GM18867 (cell line): ENCODE measurements around the gene PGA3.
"Not testable (repeated sequence)": the region's sequence is repeated elsewhere in the genome, so short reads cannot be mapped to it uniquely, and the experiment has no call there.

Experiments
- ATAC-seq: cut with Tn5 transposase; IDR thresholded peaks from one replicate; pipeline ENCODE4 v1.9.1; 2021; ENCODE audit warnings: mild to moderate bottlenecking, moderate library complexity; ENCODE audit not compliant: unreplicated experiment

PGA3 gene

GRCh38 chr11:61170566-61170965 lies 32.7 kb upstream of the PGA3 start:
- ATAC-seq, result no peak

- ATAC-seq, result no peak
Measured at GRCh38 chr11:61171907-61172306, 31.4 kb upstream of the PGA3 start.

GRCh38 chr11:61172356-61172755 lies 31.0 kb upstream of the PGA3 start:
- no peak for ATAC-seq

- no peak for ATAC-seq
Measured at GRCh38 chr11:61172888-61173287, 30.4 kb upstream of the PGA3 start.

GRCh38 chr11:61173456-61173855 lies 29.9 kb upstream of the PGA3 start:
- ATAC-seq, result no peak

- no peak for ATAC-seq
Measured at GRCh38 chr11:61174273-61174672, 29.0 kb upstream of the PGA3 start.

GRCh38 chr11:61174949-61175348 lies 28.4 kb upstream of the PGA3 start:
- ATAC-seq, result no peak

GRCh38 chr11:61176446-61176845 lies 26.9 kb upstream of the PGA3 start:
- ATAC-seq, result no peak

- not testable (repeated sequence) for ATAC-seq
Measured at GRCh38 chr11:61180205-61180604, 23.1 kb upstream of the PGA3 start.

GRCh38 chr11:61181489-61181888 lies 21.8 kb upstream of the PGA3 start:
- no peak for ATAC-seq

GRCh38 chr11:61183645-61184044 lies 19.7 kb upstream of the PGA3 start:
- no peak for ATAC-seq

GRCh38 chr11:61186504-61186903 lies 16.8 kb upstream of the PGA3 start:
- ATAC-seq, result no peak

- no peak for ATAC-seq
Measured at GRCh38 chr11:61187505-61188130, 15.7 kb upstream of the PGA3 start.

- ATAC-seq, result no peak
Measured at GRCh38 chr11:61189933-61190332, 13.4 kb upstream of the PGA3 start.

- ATAC-seq, result no peak
Measured at GRCh38 chr11:61193596-61193995, 9.7 kb upstream of the PGA3 start.

GRCh38 chr11:61194169-61194671 lies 9.1 kb upstream of the PGA3 start:
- ATAC-seq, result no peak

- ATAC-seq, result no peak
Measured at GRCh38 chr11:61194981-61195695, 8.2 kb upstream of the PGA3 start.

GRCh38 chr11:61195719-61196118 lies 7.6 kb upstream of the PGA3 start:
- ATAC-seq, result no peak

GRCh38 chr11:61198361-61198760 lies 5.0 kb upstream of the PGA3 start:
- no peak for ATAC-seq

- ATAC-seq, result no peak
Measured at GRCh38 chr11:61198948-61199523, 4.3 kb upstream of the PGA3 start.

GRCh38 chr11:61201476-61201875 lies 1.8 kb upstream of the PGA3 start:
- ATAC-seq, result no peak

- ATAC-seq, result not testable (repeated sequence)
Measured at GRCh38 chr11:61203873-61204272, 558 bp downstream of the PGA3 start.
